Lower lobe of right lung (tissue), 2 donors: ENCODE results near the gene PCDH9. TPM values are rescaled to one million over a fixed set of nuclear protein-coding genes. Genes with fewer than 3 reads are reported as not detected.

ENCODE experiments used
- ATAC-seq, 2 donors: fragments of 200-7000 bp; cut with Tn5 transposase; one replicate each; pipeline ENCODE4 v1.9.1; 2020 to 2022; ENCODE audit warnings: mild to moderate bottlenecking in 2 of 2, moderate library complexity in 2 of 2
- DNase-seq: peaks from one replicate; pipeline ENCODE4 v3.0.0-alpha.2; 2020
- H3K27ac ChIP-seq: fragments of 200-600 bp; one replicate; pipeline ENCODE4 v1.8.0; 2022
- H3K27me3 ChIP-seq: fragments of 200-600 bp; one replicate; pipeline ENCODE4 v1.8.0; 2022; ENCODE audit warnings: low read depth
- H3K36me3 ChIP-seq: fragments of 200-600 bp; one replicate; pipeline ENCODE4 v1.8.0; 2022; ENCODE audit warnings: mild to moderate bottlenecking
- H3K4me1 ChIP-seq: fragments of 200-600 bp; one replicate; pipeline ENCODE4 v1.8.0; 2022
- H3K4me3 ChIP-seq: fragments of 200-600 bp; one replicate; pipeline ENCODE4 v1.8.0; 2022; ENCODE audit warnings: mild to moderate bottlenecking
- H3K9me3 ChIP-seq: fragments of 200-600 bp; one replicate; pipeline ENCODE4 v1.8.0; 2022
- intact Hi-C: fragments of 100-400 bp; cut with DNase I; formaldehyde crosslinking; loops from one replicate; pipeline ENCODE4 v1.11.0; 2022
- total RNA-seq: library from RNA; stranded (reverse); fragmentation: NEBNext Ultra II Directional; extraction: Animal tissue kit (Norgen Biotek cat#: 25700); gene quantifications from one replicate; pipeline ENCODE4 v1.2.1, GENCODE V29; 2021
- TF ChIP-seq, protein P1 (sequence below): fragments of 200-600 bp; IDR thresholded peaks from one replicate; pipeline ENCODE4 v1.8.0; 2022; ENCODE audit warnings: antibody characterized with exemption, mild to moderate bottlenecking
- donor health status: DM: no; HTN: yes; CAD: no; lungs with severe emphysema.

The PCDH9 gene
- total RNA-seq, 1 donor from 2014 or later = 8.9 TPM

DNA sequence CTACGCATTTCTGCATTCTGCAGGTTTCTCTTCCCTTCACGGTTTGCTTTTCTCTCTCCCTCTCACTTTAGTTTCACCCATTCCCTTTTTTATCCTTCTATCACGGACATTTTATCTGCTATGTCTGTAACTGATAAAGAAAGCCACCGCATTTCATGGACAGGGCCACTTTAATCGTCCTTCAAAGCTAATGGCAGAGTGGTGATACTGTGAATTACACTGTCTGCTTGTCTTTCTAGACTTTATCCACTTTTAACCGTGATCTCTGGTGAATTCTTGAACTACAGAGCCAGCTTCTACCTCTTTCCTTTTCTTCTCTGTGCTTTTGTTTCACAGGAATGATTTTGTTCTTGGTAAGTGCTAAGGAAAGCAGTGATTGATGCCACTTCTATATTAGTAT, 760.4 kb downstream of the PCDH9 start:
- Histone ChIP-seq H3K9me3 (no peaks in the 10 kb centered on the region), H3K4me1 (no peaks in the 10 kb centered on the region), H3K27me3 (no peaks in the 10 kb centered on the region), H3K27ac (no peak overlapping the region), H3K36me3 (no peaks in the 10 kb centered on the region), H3K4me3 (no peak overlapping the region)
- TF ChIP-seq, protein P1, sequence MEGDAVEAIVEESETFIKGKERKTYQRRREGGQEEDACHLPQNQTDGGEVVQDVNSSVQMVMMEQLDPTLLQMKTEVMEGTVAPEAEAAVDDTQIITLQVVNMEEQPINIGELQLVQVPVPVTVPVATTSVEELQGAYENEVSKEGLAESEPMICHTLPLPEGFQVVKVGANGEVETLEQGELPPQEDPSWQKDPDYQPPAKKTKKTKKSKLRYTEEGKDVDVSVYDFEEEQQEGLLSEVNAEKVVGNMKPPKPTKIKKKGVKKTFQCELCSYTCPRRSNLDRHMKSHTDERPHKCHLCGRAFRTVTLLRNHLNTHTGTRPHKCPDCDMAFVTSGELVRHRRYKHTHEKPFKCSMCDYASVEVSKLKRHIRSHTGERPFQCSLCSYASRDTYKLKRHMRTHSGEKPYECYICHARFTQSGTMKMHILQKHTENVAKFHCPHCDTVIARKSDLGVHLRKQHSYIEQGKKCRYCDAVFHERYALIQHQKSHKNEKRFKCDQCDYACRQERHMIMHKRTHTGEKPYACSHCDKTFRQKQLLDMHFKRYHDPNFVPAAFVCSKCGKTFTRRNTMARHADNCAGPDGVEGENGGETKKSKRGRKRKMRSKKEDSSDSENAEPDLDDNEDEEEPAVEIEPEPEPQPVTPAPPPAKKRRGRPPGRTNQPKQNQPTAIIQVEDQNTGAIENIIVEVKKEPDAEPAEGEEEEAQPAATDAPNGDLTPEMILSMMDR = no peak
- intact Hi-C loops = no loop called here
- no peak for DNase-seq
- no peak for ATAC-seq

DNA sequence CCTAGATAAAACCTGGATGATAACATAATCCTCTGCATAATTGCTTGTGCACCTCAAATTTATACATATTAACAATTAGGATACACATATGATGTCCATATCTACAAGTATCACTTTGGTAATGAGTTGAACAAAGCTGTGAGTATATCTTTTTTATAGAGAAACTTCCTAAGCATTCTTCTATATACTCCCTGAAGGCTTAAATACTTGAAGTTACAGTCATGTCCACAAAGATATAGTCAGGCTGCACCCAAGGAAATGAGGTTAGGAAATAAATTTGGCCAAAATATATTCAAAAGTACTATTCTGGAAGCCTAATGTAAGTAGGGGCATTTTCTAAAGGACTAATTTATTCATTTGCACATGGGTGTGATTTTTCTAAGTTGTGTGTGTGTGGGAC, 761.5 kb downstream of the PCDH9 start:
- DNase-seq (no peak), ATAC-seq (no peak)
- no peaks in the 10 kb centered on the region for H3K9me3 ChIP-seq
- intact Hi-C loops = no loop called here
- TF ChIP-seq, protein P1 = no peak
- H3K27ac ChIP-seq = no peak overlapping the region
- H3K4me1 ChIP-seq = no peaks in the 10 kb centered on the region
- H3K27me3 ChIP-seq = no peaks in the 10 kb centered on the region
- no peak overlapping the region for H3K4me3 ChIP-seq
- H3K36me3 ChIP-seq = no peaks in the 10 kb centered on the region

DNA sequence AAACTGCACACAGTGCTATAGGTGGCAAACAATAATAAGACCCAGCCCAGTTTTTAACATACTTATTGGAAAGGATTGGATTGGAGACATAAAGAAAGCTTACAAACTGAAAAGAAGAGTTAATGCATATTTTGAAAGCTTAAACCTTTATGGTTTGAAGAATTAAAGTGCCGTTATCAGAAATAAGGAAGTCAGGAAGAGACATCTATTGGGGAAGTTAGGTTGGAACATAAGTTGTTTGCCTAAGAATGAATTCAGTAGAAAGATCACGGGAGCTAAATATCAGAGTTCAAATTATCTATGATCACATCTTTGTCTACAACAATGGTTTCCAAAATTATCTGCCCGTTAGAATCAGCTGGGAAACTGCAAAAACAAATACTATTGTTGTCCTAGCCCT, 767.9 kb downstream of the PCDH9 start:
- no peak overlapping the region for H3K27ac ChIP-seq
- no peak overlapping the region for H3K4me3 ChIP-seq
- DNase-seq (no peak), ATAC-seq (no peak)
- no peaks in the 10 kb centered on the region for H3K27me3 ChIP-seq
- TF ChIP-seq, protein P1 = no peak
- H3K9me3 ChIP-seq = no peaks in the 10 kb centered on the region
- no peaks in the 10 kb centered on the region for H3K4me1 ChIP-seq
- intact Hi-C loops = no loop called here
- no peaks in the 10 kb centered on the region for H3K36me3 ChIP-seq

DNA sequence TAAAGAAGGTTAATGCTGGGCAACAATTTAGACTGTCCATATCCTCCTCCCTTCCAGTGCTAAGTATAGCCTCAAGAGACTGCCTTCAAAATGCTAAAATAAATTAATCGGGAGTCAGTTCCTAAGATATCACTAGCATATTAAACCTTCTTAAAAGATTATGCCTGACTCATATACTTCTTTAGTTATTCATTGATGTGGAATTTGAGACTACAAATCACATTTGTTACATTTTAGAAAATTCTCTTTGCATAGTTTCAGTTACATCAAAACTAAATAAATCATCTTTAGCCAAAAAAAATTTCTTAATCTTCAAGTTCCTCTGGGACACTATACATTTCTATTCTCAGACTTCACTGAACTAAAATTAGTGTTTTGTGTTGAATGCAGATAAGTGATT, 769.1 kb downstream of the PCDH9 start:
- H3K4me1 ChIP-seq = no peaks in the 10 kb centered on the region
- no peak overlapping the region for H3K27ac ChIP-seq
- no peaks in the 10 kb centered on the region for H3K27me3 ChIP-seq
- intact Hi-C loops = no loop called here
- no peaks in the 10 kb centered on the region for H3K9me3 ChIP-seq
- no peak for DNase-seq
- H3K4me3 ChIP-seq = no peak overlapping the region
- no peaks in the 10 kb centered on the region for H3K36me3 ChIP-seq
- TF ChIP-seq, protein P1 = no peak
- ATAC-seq = no peak

DNA sequence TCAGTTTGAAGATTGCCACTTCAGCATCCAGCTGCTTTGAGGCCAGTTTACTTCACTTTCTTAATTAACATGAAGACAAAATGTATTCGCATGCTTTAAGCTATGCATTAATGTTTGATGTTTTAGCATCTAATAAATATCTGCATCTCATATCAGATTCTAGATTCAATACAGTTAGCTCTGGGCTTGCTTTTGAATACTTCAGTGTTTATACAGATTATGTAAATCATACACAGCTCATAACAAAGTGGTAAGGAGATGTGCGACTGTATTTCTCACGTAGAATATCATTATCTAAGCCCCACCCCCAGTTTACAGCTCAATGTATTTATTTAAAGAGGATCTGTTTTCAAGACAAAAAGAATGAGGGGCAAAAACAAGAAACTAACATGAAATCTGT, 770.5 kb downstream of the PCDH9 start:
- intact Hi-C loops = no loop called here
- ATAC-seq (no peak), DNase-seq (no peak)
- TF ChIP-seq, protein P1 = no peak
- Histone ChIP-seq H3K27ac (no peak overlapping the region), H3K9me3 (no peaks in the 10 kb centered on the region), H3K27me3 (no peaks in the 10 kb centered on the region), H3K4me3 (no peak overlapping the region), H3K4me1 (no peaks in the 10 kb centered on the region), H3K36me3 (no peaks in the 10 kb centered on the region)

DNA sequence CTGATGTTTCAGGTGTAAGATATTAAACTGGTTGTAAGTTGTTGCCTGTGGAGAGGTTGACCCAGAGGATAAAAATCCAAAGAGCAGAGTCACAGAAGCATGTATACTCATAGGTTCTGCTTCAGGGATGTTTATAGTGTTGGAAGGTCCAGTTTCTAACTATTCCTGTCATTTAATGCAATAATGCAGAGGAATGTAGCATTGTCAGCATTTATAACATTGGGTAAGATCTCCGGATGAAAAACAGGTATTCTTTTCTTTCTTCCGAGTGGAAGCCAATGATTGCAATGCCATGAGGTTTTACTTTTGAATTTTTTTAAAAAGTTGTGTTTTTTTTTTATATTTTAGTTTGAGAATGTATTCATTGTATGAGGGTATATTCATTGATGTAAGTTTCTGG, 771.0 kb downstream of the PCDH9 start:
- Histone ChIP-seq H3K9me3 (no peaks in the 10 kb centered on the region), H3K27ac (no peak overlapping the region), H3K27me3 (no peaks in the 10 kb centered on the region), H3K4me3 (no peak overlapping the region), H3K36me3 (no peaks in the 10 kb centered on the region), H3K4me1 (no peaks in the 10 kb centered on the region)
- ATAC-seq (no peak), DNase-seq (no peak)
- TF ChIP-seq, protein P1 = no peak
- intact Hi-C loops = no loop called here
